ENCODE results near the gene SLC6A13. TPM values are rescaled to one million over a fixed set of nuclear protein-coding genes. Genes with fewer than 3 reads are reported as not detected.

Gene SLC6A13
- total and polyA plus RNA-seq, 10 of the 15 experiments (the other 5 are each of a cell fraction or from before 2014, with no cell fraction given), result 0.18 to 1.2 (median 0.20) TPM; not detected in 3

DNA sequence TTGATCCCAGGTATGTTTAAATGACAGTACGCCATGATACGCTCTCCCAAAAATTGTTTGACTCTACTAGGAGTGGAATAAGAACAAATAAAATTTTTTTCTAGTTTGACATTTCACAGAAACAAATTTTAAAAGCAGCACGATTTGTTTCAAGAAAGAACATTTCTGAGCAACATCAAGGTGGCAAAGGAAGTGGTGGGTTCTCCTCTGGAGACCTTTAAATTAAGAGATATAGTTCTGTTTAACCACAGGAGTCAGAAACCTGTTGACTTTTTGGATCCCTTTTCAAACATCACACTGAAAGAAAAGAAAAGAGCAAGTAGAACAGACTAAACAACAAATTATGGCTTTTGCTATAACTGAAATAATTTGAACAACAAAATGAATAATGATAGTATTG, 2.5 kb upstream of the SLC6A13 start:
- ChIA-PET SMC1A (ENCODE audit: uncharacterized antibody, unreplicated experiment) (no interaction called here), CTCF (no interaction called here), POLR2A (no interaction called here), RAD21 (ENCODE audit: unreplicated experiment) (no interaction called here)
- H3K9me3 ChIP-seq (replicated peaks; ENCODE audit: control insufficient read depth, insufficient read depth, low read length), result no peaks in the 10 kb centered on the region
- DNase-seq (ENCODE audit: low read depth, low spot score), result no peak
- H3K27ac ChIP-seq (ENCODE audit: control insufficient read depth, insufficient read depth), result no peak overlapping the region
- TF ChIP-seq PKNOX1 (IDR thresholded peaks at IDR 0.05) (no peak), MYC (IDR thresholded peaks at IDR 0.05; ENCODE audit: insufficient read depth, insufficient read length, insufficient replicate concordance, low read length, severe bottlenecking) (no peak), IKZF2 (IDR thresholded peaks at IDR 0.05) (no peak), BCL11A (IDR thresholded peaks at IDR 0.05; ENCODE audit: low read depth, low read length) (no peak), SMARCA5 (IDR thresholded peaks at IDR 0.05) (no peak), TARDBP (IDR thresholded peaks at IDR 0.05; ENCODE audit: borderline replicate concordance) (no peak), RAD51 (IDR thresholded peaks at IDR 0.05) (no peak), KDM1A (IDR thresholded peaks at IDR 0.05; ENCODE audit: borderline replicate concordance) (no peak), HCFC1 (IDR thresholded peaks at IDR 0.05; ENCODE audit: low read length) (no peak)
- TF ChIP-seq, protein P1, sequence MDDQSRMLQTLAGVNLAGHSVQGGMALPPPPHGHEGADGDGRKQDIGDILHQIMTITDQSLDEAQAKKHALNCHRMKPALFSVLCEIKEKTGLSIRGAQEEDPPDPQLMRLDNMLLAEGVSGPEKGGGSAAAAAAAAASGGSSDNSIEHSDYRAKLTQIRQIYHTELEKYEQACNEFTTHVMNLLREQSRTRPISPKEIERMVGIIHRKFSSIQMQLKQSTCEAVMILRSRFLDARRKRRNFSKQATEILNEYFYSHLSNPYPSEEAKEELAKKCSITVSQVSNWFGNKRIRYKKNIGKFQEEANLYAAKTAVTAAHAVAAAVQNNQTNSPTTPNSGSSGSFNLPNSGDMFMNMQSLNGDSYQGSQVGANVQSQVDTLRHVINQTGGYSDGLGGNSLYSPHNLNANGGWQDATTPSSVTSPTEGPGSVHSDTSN (IDR thresholded peaks at IDR 0.05; ENCODE audit: insufficient replicate concordance, low read depth, low read length), result no peak
- TF ChIP-seq, protein P2, sequence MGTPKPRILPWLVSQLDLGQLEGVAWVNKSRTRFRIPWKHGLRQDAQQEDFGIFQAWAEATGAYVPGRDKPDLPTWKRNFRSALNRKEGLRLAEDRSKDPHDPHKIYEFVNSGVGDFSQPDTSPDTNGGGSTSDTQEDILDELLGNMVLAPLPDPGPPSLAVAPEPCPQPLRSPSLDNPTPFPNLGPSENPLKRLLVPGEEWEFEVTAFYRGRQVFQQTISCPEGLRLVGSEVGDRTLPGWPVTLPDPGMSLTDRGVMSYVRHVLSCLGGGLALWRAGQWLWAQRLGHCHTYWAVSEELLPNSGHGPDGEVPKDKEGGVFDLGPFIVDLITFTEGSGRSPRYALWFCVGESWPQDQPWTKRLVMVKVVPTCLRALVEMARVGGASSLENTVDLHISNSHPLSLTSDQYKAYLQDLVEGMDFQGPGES (IDR thresholded peaks at IDR 0.05), result no peak
- ATAC-seq, result no peak
- peaks cover 0 to 2% of the 10 kb centered on the region in 2 experiments; a peak in 1 of 4 replicates for H3K27me3 ChIP-seq (replicated peaks in 1 of 2; ENCODE audit: control insufficient read depth in 2 of 2, insufficient read depth in 2 of 2, low read length in 1 of 2)
- H3K79me2 ChIP-seq (ENCODE audit: control insufficient read depth, insufficient read depth, low read length), result no peaks in the 10 kb centered on the region
- H3K4me3 ChIP-seq, result no peak overlapping the region
- H4K20me1 ChIP-seq (ENCODE audit: control insufficient read depth, insufficient read depth), result no peaks in the 10 kb centered on the region
- FAIRE-seq, result no peak
- 26% methylated on average over 3 of the region's 3 CpGs for WGBS (ENCODE audit: insufficient coverage, insufficient replicate concordance, low lambda C conversion rate, missing lambda C conversion rate)
- H2AFZ ChIP-seq (ENCODE audit: control insufficient read depth, low read depth, low read length), result no peak overlapping the region
- no TSS peak for BruUV-seq (replicated peaks)
- in situ Hi-C loops (cut with MboI) (no loop called here), intact Hi-C loops (cut with micrococcal nuclease; ENCODE audit: unreplicated experiment) (no loop called here)
- no peak overlapping the region for H3K4me2 ChIP-seq (ENCODE audit: control insufficient read depth, insufficient read depth)
- H3K9ac ChIP-seq (ENCODE audit: control insufficient read depth, insufficient read depth, low read length), result no peak overlapping the region
- no peaks in the 10 kb centered on the region for H3K36me3 ChIP-seq (ENCODE audit: control insufficient read depth in 2 of 2, insufficient read depth in 2 of 2, low read length in 1 of 2)
- H3K4me1 ChIP-seq (ENCODE audit: control insufficient read depth, insufficient read depth, low read length), result no peaks in the 10 kb centered on the region
